HG03066 (cell line): ENCODE measurements around the gene PLCB1.

Source experiments
- ATAC-seq: cut with Tn5 transposase; IDR thresholded peaks from one replicate; pipeline ENCODE4 v1.9.1; 2021; ENCODE audit warnings: low read depth; ENCODE audit not compliant: unreplicated experiment

Gene PLCB1

DNA sequence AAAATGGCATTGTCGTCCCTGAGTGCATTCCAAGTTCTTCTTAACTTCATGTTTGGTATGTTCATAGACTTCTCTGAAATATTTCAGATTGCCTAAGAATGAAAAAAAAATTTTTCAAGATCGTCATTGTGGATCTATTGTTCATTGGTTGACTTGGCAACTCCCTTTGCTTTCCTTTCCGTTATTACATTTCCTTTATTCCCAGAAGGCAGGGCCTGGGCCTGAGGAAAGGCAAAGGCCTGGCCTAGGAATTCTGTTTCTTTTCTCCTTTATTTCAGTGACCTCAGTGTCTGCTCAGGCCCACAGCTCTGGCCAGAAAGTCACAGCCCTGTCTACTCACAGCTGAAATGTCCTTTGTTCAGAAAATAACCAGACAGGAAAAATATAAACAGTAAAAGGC, 535.2 kb downstream of the PLCB1 start:
- ATAC-seq: no peak

DNA sequence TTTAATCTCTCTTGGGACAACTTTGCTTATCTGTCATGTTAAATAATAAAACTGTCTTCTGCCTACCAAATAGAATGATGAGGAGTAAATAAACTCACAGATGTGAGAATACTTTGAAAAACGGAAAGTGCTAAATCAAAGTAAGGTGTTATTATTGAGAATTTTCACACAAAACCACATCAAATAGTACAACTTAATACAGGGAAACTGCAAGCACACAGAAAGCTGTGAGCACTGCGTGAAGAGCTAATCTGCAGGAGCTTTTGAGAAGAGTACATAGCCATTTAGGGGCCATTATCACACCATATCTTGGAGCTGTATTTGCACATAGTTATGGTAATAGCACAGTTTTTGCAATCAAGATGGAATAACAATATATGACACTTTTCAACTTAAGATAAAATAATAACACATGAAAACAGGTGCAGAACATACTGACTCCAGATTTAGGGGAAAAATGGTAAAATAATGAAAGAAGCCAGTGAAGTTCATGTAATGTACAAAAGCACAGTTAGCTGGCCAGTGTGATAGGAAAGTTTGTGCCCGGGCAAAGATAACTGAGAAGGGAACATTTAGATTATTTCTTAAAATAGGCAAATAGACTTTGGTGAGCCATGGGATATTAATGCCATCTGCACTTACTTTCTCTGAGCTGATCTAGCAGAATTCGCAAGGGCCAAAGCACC, 538.3 kb downstream of the PLCB1 start:
- no peak for ATAC-seq

DNA sequence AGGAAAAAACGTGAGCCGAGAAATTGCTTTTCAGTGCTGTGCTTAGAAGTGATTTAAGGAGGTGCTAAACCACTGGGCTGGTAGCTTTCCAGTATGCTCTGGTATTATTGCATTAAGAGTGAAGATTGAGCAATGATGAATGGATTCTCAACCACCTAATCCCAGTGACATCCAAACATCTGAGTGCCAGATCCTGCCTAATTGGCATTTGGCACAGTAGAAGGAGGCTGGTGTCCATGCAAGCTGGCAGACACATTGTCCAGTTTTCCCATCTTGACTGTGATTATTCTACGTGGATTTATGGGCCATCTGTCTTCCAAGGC, 538.8 kb downstream of the PLCB1 start:
- ATAC-seq: no peak

DNA sequence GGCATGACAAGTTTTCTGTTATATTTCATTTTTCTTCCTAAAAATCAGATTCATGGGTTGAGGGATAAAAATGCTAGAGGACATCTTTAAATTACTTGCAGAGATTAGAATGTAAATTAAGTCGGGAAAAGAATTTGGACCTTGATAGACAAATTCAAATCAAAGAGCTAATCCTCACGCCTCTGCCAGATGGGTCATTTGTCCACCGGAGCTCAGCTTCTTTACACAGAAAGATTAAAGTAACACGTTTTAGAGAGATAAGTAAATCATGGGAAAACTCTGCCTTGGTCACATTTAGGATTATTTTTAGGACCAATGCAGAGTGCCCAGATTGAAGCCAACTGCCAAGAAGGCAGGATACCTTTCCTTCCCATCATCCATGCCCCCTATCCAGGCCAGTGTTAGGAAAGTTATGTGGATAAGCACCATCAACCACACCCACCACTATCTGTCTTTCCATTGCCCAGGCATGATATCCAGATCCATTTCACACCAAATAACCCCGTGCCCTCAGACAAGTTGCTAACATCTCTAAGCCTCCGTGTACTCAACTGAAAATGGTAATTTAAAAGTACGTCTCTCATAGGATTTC, 539.4 kb downstream of the PLCB1 start:
- ATAC-seq: no peak

DNA sequence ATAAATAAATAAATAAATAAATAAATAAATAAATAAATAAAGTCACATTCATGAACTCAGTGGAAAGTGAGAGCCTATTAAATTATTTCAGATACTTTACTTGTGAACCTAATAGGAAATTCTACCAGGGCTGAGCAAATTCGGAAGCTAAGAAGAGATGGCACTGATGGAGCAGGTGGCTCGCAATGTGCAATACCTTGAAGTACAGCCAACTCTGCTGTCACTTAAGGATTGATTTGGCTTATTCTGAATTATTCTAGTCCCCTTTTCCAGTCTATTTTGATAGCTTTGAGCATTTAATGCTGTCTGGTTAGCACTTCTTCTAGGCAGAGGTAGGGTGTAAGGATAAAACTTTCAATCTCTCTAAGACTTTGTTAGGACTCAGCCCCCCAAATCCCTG, 541.0 kb downstream of the PLCB1 start:
- ATAC-seq: no peak

DNA sequence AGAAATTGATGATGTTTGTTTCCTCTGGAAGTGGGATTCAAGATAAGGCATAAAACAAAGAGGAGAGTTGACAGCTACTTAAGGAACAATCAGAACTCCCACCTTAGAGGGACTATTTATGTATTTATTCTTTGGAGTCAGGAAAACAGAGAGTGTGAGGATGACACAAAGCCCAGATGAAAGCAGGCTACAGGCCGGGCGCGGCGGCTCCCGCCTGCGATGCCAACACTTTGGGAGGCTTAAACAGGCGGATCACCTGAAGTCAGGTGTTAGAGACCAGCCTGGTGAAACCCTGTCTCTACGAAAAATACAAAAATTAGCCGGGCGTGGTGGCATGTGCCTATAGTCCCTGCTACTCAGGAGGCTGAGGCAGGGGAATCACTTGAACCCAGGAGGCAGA, 543.8 kb downstream of the PLCB1 start:
- no peak for ATAC-seq

DNA sequence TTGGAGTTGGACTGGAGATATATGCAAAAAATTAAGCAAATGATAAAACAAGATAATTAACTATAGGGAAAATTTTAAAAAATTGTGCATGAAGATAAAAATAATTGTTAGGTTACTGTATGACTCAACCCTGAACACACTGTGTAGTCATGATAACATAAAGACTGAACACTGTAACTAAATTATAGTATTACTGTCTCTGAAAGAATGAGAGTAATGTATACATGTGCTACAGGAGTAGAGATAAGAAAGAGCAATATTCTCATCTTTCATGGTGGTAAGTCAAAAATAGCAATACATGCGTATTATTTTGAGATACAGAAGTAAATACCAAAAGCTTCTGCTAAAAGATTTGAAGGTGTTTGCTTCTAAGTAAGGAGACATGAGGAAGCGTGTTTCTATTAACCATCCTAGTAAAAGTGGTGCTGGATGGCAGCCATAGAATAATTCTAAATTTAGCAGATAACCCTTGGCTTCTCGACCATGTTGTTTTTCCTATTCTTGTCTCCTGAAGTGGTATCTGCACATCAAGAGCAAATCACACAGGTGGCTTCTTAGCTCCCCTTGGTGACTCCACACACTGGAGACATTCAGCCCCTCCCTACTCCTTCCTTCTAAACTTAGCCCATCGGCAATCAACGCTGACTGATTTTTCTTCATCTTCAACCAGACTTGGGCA, 546.2 kb downstream of the PLCB1 start:
- ATAC-seq: no peak

DNA sequence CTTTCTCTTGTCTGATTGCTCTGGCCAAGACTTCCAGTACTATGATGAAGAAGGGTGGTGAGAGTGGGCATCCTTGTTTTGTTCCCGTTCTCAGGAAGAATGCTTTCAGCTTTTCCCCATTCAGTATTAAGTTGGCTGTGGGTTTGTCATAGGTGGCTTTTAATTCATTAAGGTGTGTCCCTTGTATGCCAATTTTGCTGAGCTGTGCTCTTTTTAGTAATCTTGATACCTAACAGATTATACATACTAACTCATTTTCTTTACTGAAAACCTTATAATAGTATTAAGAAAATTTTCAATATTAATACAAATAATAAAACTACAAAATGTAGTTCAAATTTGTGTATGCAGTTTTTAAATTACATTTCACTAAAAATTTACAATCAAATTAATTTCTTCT, 557.3 kb downstream of the PLCB1 start:
- ATAC-seq: no peak

DNA sequence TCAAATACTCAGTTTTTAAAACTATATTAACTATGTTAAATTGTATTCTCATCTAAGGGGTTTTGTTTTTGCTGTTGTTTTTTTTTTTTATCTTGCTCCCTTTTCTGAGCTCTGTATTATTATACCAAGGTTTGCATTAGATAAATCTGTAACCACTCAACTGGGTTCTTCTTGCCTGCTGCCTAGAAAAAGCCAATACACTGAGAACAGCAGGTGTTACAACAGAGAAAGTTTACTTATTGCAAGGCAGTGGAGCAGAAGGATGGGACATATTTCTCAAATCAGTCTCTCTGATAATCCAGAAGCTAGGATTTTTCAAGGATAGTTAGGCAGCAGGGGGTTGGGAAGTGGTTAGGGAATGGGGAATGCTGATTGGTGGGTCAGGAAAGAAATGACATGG, 558.0 kb downstream of the PLCB1 start:
- ATAC-seq: no peak

DNA sequence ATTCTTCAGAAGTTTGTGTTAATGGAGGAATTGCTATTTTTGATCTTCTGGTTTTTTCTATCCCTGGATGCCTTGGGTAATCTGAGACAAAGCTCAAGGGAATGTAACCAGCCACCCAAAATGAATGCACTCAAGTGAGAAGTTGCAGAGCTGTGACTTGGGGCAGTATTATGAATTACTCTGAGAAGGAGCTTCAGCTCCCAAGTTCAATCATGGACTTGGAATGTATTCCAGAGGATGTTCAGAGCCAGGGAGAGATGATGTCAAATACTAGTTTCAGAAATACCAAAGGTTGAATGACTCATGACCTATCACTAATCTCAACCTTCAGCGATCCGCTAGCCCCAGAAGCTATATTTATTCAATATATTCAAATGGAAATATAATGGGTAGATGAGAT, 561.6 kb downstream of the PLCB1 start:
- ATAC-seq: no peak

DNA sequence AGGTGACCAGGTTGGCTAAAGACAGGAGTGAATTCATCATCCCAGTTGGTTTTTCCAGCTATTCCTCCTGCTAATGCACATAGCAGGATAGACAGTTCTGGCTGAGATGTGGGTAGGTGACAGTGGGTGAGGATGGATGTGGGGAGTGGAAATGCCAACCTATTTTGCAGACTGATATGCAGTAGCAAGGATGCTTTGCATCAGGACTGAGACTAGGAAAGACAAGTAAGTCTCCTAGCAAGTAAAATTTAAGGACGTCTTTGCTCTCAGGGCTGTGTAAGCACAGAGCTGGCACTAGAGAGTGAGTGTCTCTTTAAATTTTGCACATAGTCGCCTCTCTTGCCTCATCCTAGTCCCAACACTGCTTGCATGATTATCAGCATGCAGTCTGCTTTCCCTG, 568.7 kb downstream of the PLCB1 start:
- ATAC-seq: no peak

DNA sequence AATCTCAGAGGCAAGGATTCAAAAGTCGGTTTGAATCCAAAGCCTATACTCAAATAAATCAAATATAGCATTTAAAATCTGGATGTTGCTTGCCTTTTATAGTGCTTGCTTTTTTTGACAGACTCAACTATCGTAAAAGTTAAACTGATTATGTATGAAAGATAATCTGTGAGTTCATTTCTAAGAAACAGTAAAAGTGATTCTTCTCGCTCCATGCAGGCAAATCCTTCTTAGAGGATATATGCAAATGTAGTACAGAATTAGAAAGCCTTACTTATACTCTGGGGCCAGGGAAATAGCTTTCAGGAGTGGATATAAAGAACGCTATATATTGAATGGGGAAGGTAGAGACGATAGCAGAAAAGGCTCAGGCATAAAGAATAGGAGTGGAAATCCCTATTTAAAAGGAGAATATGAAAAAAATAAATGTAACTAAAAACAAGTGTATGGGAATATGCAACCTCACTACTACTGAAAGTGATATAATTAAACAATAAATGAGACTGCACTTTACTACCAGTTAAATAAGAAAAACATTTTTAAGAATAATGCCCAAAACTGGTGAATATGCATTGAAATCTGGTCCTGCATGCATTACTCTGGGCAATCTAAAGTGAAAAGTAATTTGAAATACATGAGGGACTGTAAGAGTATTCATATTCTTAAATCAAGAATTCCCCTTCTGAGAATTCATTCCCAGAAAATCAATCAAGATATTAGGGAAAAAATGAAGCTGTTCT, 575.1 kb downstream of the PLCB1 start:
- no peak for ATAC-seq

DNA sequence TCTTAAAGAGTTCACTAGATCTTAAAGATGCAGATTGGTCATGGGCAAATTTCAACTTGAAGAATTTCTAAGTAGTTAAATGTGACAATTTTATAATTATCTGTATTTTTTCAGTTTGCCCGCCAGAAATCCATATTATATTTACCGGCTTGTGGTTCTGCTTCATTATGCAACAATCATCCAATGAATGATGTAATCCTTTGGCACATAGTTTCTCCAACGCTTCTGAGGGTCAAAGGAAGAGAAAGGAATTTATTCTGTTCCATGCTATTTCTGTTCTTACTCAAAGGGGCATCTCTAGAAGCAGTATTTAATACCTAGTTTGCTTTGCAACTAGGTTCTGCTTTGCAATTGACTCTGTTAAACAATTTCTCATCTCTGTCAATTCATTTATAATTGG, 577.6 kb downstream of the PLCB1 start:
- no peak for ATAC-seq

DNA sequence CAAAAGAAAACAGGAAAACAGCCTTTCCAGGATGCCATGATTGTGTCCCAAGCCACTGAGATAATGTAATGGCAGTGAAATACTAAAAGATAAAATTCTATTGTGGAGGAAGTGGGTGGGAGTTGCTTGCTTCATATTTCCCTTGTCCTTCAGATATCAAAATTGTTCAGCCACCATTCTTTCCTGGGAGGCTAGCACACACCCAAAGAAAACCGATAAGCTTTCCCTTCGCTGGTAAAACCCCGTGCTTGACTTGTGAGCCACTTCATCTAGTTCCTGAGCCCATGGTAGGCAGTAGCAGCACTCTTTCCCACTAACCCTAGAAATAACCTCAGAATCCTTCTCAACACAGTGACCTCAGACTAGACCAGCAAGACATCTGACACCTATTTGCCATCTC, 579.4 kb downstream of the PLCB1 start:
- ATAC-seq: no peak

DNA sequence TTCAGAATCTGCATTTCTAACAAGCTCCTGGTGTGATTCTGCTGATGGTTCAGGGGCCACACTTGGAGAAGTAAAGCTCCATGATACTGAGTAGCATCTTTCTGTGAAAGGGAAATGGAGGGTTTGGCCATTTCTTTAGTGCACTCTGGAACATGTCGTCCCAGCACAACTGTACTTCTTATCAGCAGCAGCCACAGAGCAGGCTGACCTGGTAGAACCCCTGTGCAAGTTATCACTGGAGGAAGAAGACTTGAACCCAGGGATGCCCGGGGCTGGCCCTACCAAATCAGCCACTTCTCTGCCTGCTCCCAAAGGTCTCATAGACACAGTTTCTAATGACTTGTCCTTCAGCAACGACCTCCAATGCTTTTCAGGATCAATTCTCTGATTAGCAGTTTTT, 582.1 kb downstream of the PLCB1 start:
- ATAC-seq: no peak

DNA sequence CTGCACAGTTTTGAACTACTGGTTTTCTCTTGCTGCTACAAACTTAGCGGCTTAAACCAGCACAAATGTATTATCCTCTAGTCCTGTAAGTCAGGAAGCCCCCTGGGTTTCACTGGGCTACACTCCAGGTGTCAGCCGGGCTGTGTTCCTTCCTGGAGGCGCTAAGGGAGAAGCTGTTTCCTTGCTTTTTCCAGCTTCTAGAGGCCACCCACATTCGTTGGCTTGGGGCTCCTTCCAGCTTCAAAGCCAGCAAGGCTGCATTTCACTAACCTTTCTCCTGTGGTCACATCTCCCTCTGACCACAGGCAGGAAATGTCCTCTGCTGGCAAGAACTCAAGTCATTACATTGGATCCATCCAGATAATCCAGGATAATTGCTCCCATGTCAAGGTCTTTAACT, 586.2 kb downstream of the PLCB1 start:
- no peak for ATAC-seq

DNA sequence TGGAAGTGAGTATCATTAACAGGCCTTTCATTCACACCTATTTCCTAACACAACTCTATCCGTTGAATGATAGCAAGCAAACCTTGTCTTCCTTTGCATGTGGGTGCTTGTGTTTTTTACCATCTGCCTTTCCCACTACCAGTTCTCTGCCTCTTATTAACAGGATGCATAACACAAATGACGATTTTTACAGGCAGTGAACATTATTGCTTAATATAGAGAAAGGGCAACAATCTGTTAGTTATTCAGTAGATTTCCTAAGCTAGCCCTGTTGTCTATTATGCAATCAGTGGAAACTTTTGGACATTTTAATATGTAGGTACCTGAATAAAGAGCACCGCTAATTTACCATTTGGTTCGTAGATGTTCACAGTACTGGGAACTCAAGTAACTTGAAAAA, 588.0 kb downstream of the PLCB1 start:
- ATAC-seq: no peak

DNA sequence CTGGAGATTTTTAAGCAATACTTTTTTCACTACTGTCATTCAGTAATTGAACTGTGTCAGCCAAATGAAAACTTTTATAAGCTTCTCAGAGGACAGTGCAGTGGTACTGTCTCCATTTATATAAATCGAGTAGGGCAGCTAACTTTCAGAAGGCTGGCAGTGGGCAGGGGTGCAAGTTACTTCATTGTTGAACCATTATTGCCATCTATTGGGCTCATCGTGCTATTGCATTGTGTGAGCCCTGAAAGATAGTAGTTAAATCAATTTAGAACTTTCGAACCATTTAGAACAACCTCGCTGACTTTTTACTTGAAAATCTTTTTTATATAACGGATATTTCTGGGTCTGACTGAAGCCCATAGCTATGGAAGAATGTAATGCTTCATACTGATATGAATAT, 589.0 kb downstream of the PLCB1 start:
- ATAC-seq: no peak

DNA sequence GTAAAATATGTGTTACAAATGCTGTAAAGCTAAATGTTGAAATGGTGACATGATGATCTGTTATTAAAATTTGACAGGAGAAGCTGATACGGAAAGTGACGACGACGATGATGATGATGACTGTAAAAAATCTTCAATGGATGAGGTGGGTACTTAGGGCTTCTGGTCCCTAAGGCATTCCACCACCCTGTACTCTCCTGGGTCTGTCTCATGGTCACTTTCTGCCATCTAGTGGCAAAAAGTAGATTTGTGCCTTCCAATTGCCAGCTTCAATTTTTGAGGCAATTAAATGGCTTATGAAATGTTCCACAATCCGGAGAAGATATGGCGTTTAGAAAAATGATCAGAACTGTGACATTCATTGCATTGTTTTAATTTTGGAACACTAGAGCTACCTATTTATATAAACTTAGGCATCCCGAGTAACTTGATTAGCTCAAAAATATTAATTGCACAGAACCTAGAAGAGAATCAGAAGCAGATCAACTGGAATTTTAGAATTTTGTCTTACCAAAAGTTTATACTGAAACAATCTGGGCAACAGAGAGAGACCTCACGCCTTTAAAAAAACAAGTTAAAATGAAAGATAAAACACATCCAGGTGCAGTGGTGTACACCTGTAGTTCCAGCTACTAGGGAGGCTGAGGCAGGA, 590.3 kb downstream of the PLCB1 start:
- ATAC-seq: peak; percentile 66

DNA sequence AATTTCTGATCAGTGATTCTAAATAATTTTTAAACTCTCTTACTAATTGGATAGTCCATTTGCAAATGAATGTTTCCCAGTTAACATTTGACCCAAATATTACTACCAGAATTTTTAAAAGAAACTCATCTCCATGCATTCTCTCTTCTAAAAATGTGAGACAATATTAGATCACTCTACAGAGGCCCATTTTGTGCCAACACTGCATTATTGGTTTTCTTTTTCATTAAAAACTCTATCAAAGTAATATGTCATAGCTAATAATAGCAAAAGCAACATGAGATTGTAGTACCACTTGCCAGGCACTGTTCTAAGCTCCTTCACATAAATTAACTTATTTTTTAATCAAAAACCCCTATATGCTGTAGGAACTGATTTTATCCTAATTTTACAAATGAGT, 591.2 kb downstream of the PLCB1 start:
- no peak for ATAC-seq

DNA sequence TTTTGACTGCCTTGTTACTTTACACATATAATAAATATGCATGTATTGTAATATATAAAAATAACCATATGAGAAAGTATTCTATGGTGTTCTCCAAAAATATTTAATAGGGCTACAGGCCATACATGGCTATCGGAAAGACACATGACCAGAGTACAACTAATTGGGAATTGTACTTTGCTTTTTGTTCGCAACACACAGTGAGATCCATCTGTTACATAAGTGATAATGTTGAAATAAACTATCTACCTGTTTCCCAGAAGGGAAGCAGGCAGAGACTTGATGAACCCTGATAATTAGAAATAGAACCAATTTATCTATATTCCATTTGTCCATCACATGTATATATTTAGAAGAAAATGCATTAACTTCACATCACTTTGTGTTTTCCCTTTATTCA, 592.8 kb downstream of the PLCB1 start:
- no peak for ATAC-seq
